Measurements from ENCODE around the gene CTNNA3.
A peak's percentile ranks its signal among the peaks of the same experiment; 100 is the strongest.

The CTNNA3 gene

GRCh38 chr10:66713387-66713786, 982.6 kb downstream of the CTNNA3 start:
- in situ Hi-C loops (cut with MboI; ENCODE audit: low pct_unique_long_range_greater_than_20kb, low sequenced_read_pairs), result no loop called here
- no peak for DNase-seq

- DNase-seq, result no peak
- in situ Hi-C loops (cut with MboI; ENCODE audit: low pct_unique_long_range_greater_than_20kb, low sequenced_read_pairs), result no loop called here
Measured at GRCh38 chr10:66698069-66698468, 997.9 kb downstream of the CTNNA3 start.

- in situ Hi-C loops (cut with MboI; ENCODE audit: low pct_unique_long_range_greater_than_20kb, low sequenced_read_pairs), result no loop called here
- no peak for DNase-seq
Measured at GRCh38 chr10:66695046-66695445, 1000.9 kb downstream of the CTNNA3 start.

GRCh38 chr10:66684581-66684980, 1011.4 kb downstream of the CTNNA3 start:
- in situ Hi-C loops (cut with MboI; ENCODE audit: low pct_unique_long_range_greater_than_20kb, low sequenced_read_pairs), result no loop called here
- DNase-seq, result no peak

GRCh38 chr10:66680886-66681285, 1015.1 kb downstream of the CTNNA3 start:
- DNase-seq, result no peak
- in situ Hi-C loops (cut with MboI; ENCODE audit: low pct_unique_long_range_greater_than_20kb, low sequenced_read_pairs), result no loop called here

- DNase-seq, result no peak
- in situ Hi-C loops (cut with MboI; ENCODE audit: low pct_unique_long_range_greater_than_20kb, low sequenced_read_pairs), result no loop called here
Measured at GRCh38 chr10:66678521-66678920, 1017.5 kb downstream of the CTNNA3 start.

- in situ Hi-C loops (cut with MboI; ENCODE audit: low pct_unique_long_range_greater_than_20kb, low sequenced_read_pairs), result no loop called here
Measured at GRCh38 chr10:66673071-66673470, 1022.9 kb downstream of the CTNNA3 start.

GRCh38 chr10:66671562-66671961, 1024.4 kb downstream of the CTNNA3 start:
- DNase-seq, result no peak
- in situ Hi-C loops (cut with MboI; ENCODE audit: low pct_unique_long_range_greater_than_20kb, low sequenced_read_pairs), result no loop called here

More at GRCh38 chr10:66673071-66673470, 1022.9 kb downstream of the CTNNA3 start:
- DNase-seq, result no peak

GRCh38 chr10:66671064-66671463, 1024.9 kb downstream of the CTNNA3 start:
- DNase-seq, result no peak
- in situ Hi-C loops (cut with MboI; ENCODE audit: low pct_unique_long_range_greater_than_20kb, low sequenced_read_pairs), result no loop called here

- no peak for DNase-seq
- in situ Hi-C loops (cut with MboI; ENCODE audit: low pct_unique_long_range_greater_than_20kb, low sequenced_read_pairs), result no loop called here
Measured at GRCh38 chr10:66656499-66656898, 1039.5 kb downstream of the CTNNA3 start.

GRCh38 chr10:66654861-66655260, 1041.1 kb downstream of the CTNNA3 start:
- in situ Hi-C loops (cut with MboI; ENCODE audit: low pct_unique_long_range_greater_than_20kb, low sequenced_read_pairs), result no loop called here
- no peak for DNase-seq

- DNase-seq, result no peak
- in situ Hi-C loops (cut with MboI; ENCODE audit: low pct_unique_long_range_greater_than_20kb, low sequenced_read_pairs), result no loop called here
Measured at GRCh38 chr10:66651308-66652082, 1044.5 kb downstream of the CTNNA3 start.

- in situ Hi-C loops (cut with MboI; ENCODE audit: low pct_unique_long_range_greater_than_20kb, low sequenced_read_pairs), result no loop called here
- DNase-seq, result no peak
Measured at GRCh38 chr10:66649626-66650025, 1046.4 kb downstream of the CTNNA3 start.

- in situ Hi-C loops (cut with MboI; ENCODE audit: low pct_unique_long_range_greater_than_20kb, low sequenced_read_pairs), result no loop called here
- no peak for DNase-seq
Measured at GRCh38 chr10:66642217-66642616, 1053.8 kb downstream of the CTNNA3 start.

GRCh38 chr10:66639371-66639770, 1056.6 kb downstream of the CTNNA3 start:
- DNase-seq, result no peak
- in situ Hi-C loops (cut with MboI; ENCODE audit: low pct_unique_long_range_greater_than_20kb, low sequenced_read_pairs), result no loop called here

- DNase-seq, result no peak
- in situ Hi-C loops (cut with MboI; ENCODE audit: low pct_unique_long_range_greater_than_20kb, low sequenced_read_pairs), result no loop called here
Measured at GRCh38 chr10:66637273-66638036, 1058.5 kb downstream of the CTNNA3 start.

- in situ Hi-C loops (cut with MboI; ENCODE audit: low pct_unique_long_range_greater_than_20kb, low sequenced_read_pairs), result no loop called here
- no peak for DNase-seq
Measured at GRCh38 chr10:66629996-66630395, 1066.0 kb downstream of the CTNNA3 start.

GRCh38 chr10:66627156-66627555, 1068.8 kb downstream of the CTNNA3 start:
- in situ Hi-C loops (cut with MboI; ENCODE audit: low pct_unique_long_range_greater_than_20kb, low sequenced_read_pairs), result no loop called here
- DNase-seq, result peak; percentile 11

GRCh38 chr10:66625709-66626590, 1070.0 kb downstream of the CTNNA3 start:
- in situ Hi-C loops (cut with MboI; ENCODE audit: low pct_unique_long_range_greater_than_20kb, low sequenced_read_pairs), result no loop called here
- DNase-seq, result no peak

- in situ Hi-C loops (cut with MboI; ENCODE audit: low pct_unique_long_range_greater_than_20kb, low sequenced_read_pairs), result no loop called here
- DNase-seq, result no peak
Measured at GRCh38 chr10:66622050-66622449, 1073.9 kb downstream of the CTNNA3 start.

All from KBM-7 (cell line).